ENCODE measurements around the gene MT1M.

The MT1M gene

GRCh38 chr16:56631197-56631596 is 1.3 kb upstream of the MT1M start:
- DNase-seq: no peak

DNA sequence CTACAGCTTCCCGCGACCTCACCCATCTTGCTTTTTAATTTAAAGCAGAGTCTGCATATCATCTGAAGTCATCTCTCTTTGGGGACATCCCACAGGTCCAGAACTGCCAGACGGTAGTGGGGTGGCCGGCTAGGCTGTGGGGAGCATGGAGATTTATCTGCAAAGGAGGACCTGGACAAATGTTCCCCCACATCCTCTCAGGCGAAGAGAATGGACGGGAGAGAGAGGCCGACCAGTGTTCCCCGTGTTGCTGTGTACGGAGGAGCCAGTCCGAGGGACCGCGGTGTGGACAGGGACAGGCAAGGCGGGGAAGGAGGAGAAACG is 665 bp upstream of the MT1M start:
- DNase-seq: no peak

DNA sequence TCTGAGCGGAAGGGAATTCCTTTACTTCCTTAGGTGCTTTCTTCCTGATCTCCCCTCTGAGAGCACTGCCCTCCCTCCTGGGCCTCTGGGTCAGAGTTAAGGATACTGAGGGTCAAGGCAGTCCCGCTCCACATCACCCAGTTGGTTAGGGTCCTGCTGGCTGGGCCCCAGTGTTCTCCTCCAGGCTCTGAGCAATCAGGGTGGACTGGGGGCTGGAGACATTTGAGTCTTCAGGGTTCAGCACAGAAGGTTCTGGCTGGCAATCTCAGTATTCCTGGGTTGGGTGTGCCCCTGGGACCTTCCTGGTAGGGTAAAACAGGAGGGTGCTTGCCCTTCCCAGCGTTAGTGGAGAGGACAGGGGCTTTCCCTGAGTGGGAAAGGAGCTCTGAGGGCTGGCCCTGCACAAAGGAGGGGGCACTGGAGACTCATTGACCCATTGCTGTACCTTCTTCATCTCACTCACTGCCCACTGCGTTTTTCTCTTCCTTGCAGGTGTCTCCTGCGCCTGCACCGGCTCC is 448 bp downstream of the MT1M start:
- DNase-seq: no peak

DNA sequence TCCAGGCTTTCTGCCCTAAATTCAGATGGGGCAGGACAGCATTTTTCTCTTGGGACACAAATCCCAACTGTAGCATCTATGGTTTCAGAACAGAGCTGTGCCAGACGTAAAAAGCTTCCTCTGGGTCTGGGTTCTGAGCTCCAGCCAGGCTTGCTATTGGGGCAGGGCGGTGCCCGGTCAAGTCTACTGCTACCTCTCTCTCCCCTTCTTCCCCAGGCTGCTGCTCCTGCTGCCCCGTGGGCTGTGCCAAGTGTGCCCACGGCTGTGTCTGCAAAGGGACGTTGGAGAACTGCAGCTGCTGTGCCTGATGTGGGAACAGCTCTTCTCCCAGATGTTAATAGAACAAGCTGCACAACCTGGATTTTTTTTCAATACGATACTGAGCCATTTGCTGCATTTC is 1.1 kb downstream of the MT1M start:
- DNase-seq: no peak

DNA sequence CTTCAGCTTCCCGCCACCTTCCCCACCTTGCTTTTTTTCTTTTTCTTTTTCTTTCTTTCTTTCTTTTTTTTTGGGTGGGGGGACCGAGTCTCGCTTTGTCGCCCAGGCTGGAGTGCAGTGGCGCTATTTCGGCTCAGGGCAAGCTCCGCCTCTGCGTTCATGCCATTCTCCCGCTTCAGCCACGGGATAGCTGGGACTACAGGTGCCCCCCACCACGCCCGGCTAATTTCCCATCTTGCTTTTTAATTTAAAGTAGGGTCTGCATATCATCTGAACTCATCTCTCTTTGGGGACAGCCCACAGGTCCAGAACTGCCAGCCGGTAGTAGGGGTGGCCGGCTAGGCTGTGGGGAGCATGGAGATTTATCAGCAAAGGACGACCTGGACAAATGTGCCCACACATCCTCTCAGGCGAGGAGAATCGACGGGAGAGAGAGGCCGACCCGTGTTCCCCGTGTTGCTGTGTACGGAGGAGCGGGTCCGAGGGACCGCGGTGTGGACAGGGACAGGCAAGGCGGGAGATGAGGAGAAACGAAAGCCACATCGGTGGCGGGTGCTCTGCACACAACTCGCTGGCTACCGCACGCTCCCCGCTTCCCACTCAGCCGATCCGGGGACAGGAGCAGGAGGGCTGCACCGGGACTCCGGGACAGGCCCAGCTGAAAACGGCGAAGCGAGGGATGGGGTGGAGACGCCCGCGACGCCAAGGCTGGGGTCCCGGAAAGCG is 2.4 kb downstream of the MT1M start:
- no peak for DNase-seq

DNA sequence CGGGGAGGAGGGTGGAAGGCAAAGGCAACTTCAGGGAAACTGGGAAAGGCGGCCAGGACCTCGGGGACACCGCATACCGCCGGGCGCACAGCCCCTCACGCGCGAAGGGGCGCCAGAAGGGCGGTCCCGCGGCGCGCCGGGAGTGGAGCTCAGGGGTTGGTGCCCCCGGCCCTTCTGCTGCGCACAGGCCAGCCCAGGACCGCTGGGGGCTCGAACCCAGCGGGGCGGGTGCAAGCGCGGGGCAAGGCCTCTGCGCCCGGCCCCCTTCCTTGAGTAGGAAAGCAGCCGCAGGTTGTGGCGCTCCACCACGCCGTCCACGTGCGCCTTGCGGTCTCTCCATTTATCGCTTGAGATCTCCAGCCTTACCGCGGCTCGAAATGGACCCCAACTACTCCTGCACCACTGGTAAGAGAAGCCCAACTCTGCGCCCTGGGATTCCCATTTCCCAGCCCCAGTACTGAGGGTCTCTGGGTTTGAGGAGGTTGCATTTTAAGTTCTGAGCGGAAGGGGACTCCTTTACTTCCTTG is 3.0 kb downstream of the MT1M start:
- no peak for DNase-seq

GRCh38 chr16:56636616-56637413 is 4.4 kb downstream of the MT1M start:
- DNase-seq: no peak

DNA sequence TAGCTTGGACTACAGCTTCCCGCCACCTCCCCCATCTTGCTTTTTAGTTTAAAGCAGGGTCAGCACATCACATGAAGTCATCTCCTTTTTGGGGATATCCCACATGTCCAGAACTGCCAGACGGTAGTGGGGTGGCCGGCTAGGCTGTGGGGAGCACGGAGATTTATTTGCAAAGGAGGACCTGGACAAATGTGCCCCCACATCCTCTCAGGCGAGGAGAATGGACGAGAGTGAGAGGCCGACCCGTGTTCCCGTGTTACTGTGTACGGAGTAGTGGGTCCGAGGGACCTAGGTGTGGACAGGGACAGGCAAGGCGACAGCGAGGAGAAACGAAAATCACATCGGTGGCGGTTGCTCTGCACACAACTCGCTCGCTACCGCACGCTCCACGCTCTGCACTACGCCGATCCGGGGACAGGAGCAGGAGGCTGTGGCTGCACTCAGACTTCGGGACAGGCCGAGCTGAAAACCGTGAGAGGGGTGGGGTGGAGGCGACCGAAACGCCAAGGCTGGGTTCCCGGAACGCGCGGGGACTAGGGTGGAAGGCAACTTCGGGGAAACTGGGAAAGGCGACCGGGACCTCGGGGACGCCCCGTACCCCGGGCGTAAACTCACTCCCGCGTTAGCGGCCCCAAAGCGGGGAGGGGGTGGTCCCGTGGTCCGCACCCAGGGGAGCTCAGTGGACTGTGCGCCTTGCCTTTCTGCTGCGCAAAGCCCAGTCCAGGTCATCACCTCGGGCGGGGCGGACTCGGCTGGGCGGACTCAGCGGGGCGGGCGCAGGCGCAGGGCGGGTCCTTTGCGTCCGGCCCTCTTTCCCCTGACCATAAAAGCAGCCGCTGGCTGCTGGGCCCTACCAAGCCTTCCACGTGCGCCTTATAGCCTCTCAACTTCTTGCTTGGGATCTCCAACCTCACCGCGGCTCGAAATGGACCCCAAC is 5.6 kb downstream of the MT1M start, which contains the start of gene MT1A:
MT1A (plus strand) TSS at position 853 of the 937 bp plus-strand sequence; CDS start at position 926, 73 bp downstream.
- no peak for DNase-seq

DNA sequence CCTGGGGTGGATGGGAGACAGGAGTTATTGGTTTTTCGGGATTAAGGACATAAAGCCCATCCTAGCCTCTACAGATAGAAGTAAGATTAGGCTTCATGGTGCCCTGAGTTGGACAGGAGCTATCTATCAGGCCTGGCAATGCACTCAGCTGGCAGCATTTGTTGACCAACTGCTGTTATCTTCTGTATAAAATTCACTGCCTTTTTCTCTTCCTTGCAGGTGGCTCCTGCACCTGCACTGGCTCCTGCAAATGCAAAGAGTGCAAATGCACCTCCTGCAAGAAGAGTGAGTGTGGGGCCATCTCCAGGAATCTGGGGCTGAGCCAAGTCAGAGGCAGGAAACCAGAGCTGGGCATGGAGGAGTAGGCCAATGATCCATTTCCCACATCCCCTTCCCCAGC is 6.6 kb downstream of the MT1M start:
- DNase-seq: no peak

GRCh38 chr16:56640076-56640475 is 7.6 kb downstream of the MT1M start:
- DNase-seq: no peak

GRCh38 chr16:56641166-56641565 is 8.7 kb downstream of the MT1M start:
- no peak for DNase-seq

DNA sequence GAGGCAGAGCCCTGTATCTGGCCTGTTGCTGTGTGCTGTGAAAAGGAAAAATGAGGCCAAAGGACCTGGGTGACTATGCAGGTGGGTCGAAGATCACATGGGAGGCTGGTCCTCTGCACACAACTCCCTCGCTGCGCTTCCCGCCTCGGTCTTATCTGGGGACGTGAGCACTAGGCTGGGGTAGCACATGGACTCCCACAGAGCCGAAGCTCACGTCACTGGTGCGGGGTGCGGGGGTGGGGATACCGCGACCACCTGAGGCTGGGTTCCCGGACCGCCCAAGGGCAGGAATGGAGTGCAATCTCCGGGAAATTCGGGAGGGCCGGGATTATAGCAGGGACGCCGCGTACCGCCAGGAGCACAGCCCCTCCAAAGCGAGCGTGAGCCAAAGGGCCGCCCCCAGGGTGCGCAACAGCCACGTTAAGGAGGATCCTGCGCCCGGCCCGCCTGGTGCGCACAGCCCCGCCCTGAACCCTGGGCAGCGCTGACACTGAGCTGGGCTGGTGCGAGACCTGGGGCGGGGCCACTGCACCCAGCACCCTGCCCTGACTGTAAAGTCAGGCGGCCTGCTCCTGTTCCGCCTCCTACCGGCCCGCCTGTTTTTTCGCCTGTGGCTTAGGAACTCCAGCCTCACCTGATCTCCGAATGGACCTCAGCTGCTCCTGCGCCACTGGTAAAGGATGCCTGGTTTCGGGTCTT is 10.8 kb downstream of the MT1M start:
- DNase-seq: no peak

- no peak for DNase-seq
Observed at GRCh38 chr16:56643833-56644232, 11.4 kb downstream of the MT1M start.

DNA sequence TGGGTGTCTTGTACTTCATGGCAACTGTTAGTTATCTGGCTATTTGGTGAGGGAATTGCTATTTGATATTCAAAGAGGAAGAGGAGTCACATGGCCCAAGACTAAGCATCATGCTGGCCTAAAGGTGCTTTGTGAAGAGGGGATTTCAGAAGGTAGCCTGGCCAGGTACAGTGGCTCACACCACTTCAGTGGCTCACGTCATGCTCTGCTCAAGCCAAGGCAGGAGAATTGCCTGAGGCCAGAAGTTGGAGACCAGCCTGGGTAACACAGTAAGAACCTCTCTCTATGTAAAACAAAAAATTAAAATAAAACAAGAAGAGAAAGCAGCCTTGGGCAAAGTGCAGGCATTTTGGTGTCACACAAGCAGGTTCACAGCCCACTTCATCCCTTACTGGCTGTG is 12.9 kb downstream of the MT1M start:
- DNase-seq: no peak

DNA sequence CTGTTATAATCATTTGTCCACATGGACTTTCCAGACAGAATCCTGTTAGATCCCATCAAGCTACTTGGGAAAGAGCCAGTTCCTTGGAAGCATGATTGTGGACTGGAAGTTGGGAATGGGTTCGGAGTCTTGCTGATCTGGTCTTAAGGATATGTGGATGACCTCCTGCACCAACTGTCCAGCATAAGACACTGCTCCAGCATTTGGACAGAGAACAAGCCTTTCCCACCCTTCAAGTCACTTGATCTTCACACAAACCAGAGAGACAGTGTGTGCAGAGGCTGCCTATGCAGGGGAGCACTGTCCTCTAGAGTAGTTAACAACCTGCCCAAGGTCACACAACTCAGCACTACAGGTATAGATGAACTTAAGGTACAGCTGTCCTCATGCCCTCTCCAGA is 13.4 kb downstream of the MT1M start:
- no peak for DNase-seq

DNA sequence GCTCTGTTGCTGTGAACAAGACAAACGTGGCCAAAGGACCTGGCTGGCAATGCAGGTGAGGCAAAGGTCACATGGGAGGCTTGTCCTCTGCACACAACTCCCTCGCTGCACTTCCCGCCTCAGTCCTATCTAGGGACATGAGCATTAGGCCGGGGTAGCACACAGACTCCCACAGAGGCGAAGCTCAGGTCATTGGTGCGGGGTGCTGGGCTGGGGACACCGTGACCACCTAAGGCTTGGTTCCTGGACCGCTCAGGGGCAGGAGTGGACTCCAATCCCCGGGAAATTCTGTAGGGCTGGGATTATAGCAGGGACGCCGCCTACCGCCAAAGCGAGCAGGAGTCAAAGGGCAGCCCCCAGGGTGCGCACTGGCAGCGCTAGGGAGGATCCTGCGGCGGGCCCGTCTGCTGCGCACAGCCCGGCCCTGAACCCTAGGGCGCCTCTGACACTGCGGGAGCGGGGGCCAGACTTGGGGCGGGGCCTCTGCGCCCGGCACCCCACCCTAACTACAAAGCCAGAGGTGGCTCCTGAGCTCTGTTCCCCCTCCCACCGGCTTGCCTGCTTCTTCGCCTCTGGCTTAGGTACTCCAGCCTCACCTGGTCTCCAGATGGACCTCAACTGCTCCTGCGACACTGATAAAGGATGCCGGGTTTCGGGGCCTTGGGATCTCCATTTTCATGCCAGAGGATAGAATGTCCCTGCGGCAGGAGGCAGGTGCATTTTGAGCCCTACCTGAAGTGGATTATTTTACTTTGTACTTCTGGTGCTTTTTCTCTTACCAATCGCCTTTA is 15.4 kb downstream of the MT1M start:
- no peak for DNase-seq

DNA sequence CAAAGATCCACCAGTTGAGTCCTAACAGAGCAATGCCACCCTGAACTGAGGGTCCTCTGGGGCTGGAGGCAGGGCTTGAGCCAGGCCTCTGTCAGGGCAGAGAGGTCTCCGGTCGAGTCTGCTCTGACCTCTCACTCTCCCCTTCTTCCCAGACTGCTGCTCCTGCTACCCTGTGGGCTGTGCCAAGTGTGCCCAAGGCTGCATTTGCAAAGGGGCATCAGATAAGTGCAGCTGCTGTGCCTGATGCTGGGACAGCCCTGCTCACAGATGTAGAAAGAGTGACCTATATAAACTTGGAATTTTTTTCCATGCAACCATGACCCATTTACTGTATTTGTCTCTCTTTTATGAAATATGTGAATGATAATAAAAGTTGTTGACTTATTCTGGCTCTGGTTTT is 16.8 kb downstream of the MT1M start:
- DNase-seq: no peak

DNA sequence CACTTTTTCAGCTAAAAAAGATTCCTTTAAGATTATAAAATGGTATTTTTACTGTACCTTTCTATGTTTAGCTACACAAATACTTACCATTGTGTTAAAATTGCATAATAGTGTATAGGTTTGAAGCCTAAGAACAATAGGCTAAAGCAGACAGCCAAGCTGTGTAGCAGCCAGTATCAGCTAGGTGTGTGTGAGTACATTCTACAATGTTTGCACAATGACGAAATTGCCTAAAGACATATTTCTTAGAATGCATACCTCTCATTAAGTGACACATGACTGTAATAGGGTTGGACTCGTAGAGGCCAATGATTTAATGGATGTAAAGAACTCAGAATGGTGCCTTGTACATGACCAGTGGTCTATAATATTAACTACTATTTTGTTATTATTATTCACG is 17.4 kb downstream of the MT1M start:
- DNase-seq: no peak

DNA sequence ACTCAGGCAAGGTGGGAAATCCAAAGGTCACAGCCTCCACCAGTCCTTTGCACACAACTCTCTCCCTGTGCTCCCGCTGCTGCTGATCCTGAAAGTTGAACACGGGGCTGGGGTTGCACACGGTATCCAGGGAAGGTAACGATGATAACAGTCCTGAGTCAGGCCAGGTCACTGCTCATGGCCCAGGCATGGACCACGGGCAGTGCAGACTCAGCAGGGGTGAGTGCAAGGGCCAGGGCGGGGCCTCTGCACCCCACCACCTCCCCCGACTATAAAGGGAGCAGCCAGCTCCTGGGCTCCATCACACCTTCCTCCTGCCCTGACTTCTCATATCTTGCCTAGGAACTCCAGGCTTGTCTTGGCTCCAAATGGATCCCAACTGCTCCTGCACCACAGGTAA is 19.1 kb downstream of the MT1M start, which contains the start of gene MT1B:
MT1B (plus strand) TSS at position 301 of the 400 bp plus-strand sequence; CDS start at position 369, 68 bp downstream.
- DNase-seq: no peak

DNA sequence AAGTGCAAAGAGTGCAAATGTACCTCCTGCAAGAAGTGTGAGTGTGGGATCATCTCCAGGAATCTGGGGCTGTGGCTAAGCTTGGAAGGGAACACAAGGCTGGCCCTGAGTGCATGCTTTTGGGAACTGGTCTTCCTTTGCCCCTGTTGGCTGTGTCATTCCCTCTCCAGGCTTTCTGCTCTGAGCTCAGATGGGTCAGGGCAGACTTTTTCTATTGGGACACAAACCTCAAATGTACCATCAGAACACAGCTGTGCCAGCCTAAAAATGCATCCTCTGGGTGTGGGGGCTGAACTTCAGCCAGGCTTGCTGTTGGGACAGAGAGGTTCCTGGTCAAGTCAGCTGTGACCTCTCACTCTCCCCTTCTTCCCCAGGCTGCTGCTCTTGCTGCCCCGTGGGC is 20.1 kb downstream of the MT1M start:
- DNase-seq: no peak

- DNase-seq: no peak
Observed at GRCh38 chr16:56653218-56653617, 20.8 kb downstream of the MT1M start.
